ENCODE measurements around the gene LITAF.

The LITAF gene

GRCh38 chr16:11498683-11499082, 88.0 kb downstream of the LITAF start:
- Mint-ChIP-seq H3K27me3 (ENCODE audit: low read depth) (no peaks in the 10 kb centered on the region), H3K27ac (no peak overlapping the region), H3K9me3 (no peaks in the 10 kb centered on the region), H3K4me3 (no peak overlapping the region), H3K36me3 (ENCODE audit: low read depth) (no peaks in the 10 kb centered on the region), H3K4me1 (peaks cover 26% of the 10 kb centered on the region)
- TF ChIP-seq CTCF (IDR thresholded peaks at IDR 0.05; ENCODE audit: unreplicated experiment in 3 of 3): no peak

DNA sequence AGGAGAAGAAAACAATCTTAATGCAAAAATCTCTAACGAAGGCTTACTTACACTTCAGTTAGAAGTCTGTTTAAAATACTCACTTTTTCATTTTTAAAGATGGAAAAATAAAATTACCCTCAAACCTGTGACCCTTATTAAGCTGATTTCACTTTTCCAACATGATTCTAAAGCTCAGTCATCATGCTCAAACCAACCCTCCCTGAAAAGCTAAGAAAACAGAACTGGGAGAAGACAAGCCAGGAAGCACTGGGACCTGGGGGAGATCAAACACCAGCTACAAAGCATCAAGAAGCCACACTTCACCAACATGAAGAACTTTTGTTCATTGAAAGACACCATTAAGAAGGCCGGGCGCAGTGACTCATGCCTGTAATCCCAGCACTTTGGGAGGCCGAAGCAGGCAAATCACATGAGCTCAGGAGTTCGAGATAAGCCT, 88.8 kb downstream of the LITAF start:
- no peaks in the 10 kb centered on the region for H3K36me3 Mint-ChIP-seq (ENCODE audit: low read depth)
- H3K27me3 Mint-ChIP-seq (ENCODE audit: low read depth): no peaks in the 10 kb centered on the region
- H3K4me3 Mint-ChIP-seq: no peak overlapping the region
- H3K4me1 Mint-ChIP-seq: peaks cover 26% of the 10 kb centered on the region
- H3K9me3 Mint-ChIP-seq: no peaks in the 10 kb centered on the region
- TF ChIP-seq CTCF (IDR thresholded peaks at IDR 0.05; ENCODE audit: unreplicated experiment in 3 of 3): no peak
- H3K27ac Mint-ChIP-seq: peak overlapping the region; percentile 91 to 95 (median 93)

Data from nephron (organoid).